HG02852 (cell line): ENCODE data around the gene ABTB1.
"Not testable (repeated sequence)": the region's sequence is repeated elsewhere in the genome, so short reads cannot be mapped to it uniquely, and the experiment has no call there.

Experiments used
- ATAC-seq: cut with Tn5 transposase; IDR thresholded peaks from one replicate; pipeline ENCODE4 v1.9.1; 2021; ENCODE audit warnings: mild to moderate bottlenecking, moderate library complexity; ENCODE audit not compliant: unreplicated experiment

Gene ABTB1

GRCh38 chr3:127670761-127671522 is 1.8 kb upstream of the ABTB1 start:
- ATAC-seq: no peak

- ATAC-seq: peak; percentile 14
Observed at GRCh38 chr3:127671523-127672428, 976 bp upstream of the ABTB1 start.

GRCh38 chr3:127673191-127674100 is 694 bp downstream of the ABTB1 start:
- ATAC-seq: peak; percentile 41

- no peak for ATAC-seq
Observed at GRCh38 chr3:127674101-127674721, 1.5 kb downstream of the ABTB1 start.

GRCh38 chr3:127674790-127675189 is 2.0 kb downstream of the ABTB1 start:
- ATAC-seq: no peak

- ATAC-seq: no peak
Observed at GRCh38 chr3:127675651-127676391, 3.1 kb downstream of the ABTB1 start.

GRCh38 chr3:127676456-127676855 is 3.7 kb downstream of the ABTB1 start:
- no peak for ATAC-seq

GRCh38 chr3:127676921-127677351 is 4.2 kb downstream of the ABTB1 start:
- ATAC-seq: no peak

- ATAC-seq: no peak
Observed at GRCh38 chr3:127677541-127678314, 5.0 kb downstream of the ABTB1 start.

GRCh38 chr3:127678315-127678599 is 5.5 kb downstream of the ABTB1 start:
- ATAC-seq: no peak

GRCh38 chr3:127678611-127679533 is 6.1 kb downstream of the ABTB1 start:
- no peak for ATAC-seq

GRCh38 chr3:127679534-127680145 is 6.9 kb downstream of the ABTB1 start:
- ATAC-seq: no peak

GRCh38 chr3:127680146-127680661 is 7.5 kb downstream of the ABTB1 start:
- no peak for ATAC-seq

- ATAC-seq: no peak
Observed at GRCh38 chr3:127680798-127681221, 8.1 kb downstream of the ABTB1 start.

- not testable (repeated sequence) for ATAC-seq
Observed at GRCh38 chr3:127682175-127682554, 9.4 kb downstream of the ABTB1 start.

GRCh38 chr3:127682561-127682960 is 9.8 kb downstream of the ABTB1 start:
- ATAC-seq: no peak
